GM19395 (cell line): ENCODE data around the gene CALR3.

Source experiments
- ATAC-seq: cut with Tn5 transposase; IDR thresholded peaks from one replicate; pipeline ENCODE4 v1.9.1; 2021; ENCODE audit warnings: mild to moderate bottlenecking, moderate library complexity; ENCODE audit not compliant: unreplicated experiment

CALR3 gene

GRCh38 chr19:16435238-16435917 lies 60.6 kb downstream of the CALR3 start:
- ATAC-seq, result no peak

- ATAC-seq, result no peak
Observed at GRCh38 chr19:16433986-16434385, 62.0 kb downstream of the CALR3 start.

GRCh38 chr19:16429759-16430091 lies 66.2 kb downstream of the CALR3 start:
- ATAC-seq, result no peak

GRCh38 chr19:16429066-16429758 lies 66.8 kb downstream of the CALR3 start:
- ATAC-seq, result no peak
